ENCODE data around the gene KRT10.

GRCh38 chr17:40819528-40820125 is 2.8 kb downstream of the KRT10 start:
- no peak for TF ChIP-seq CTCF (IDR thresholded peaks at IDR 0.05)
- TF ChIP-seq POLR2A (IDR thresholded peaks at IDR 0.05) = no peak
- no peak for TF ChIP-seq EP300 (IDR thresholded peaks at IDR 0.05)
